SK-N-MC (cell line): ENCODE measurements around the gene KRT73.

ENCODE experiments used
- DNase-seq: peaks from one replicate; pipeline ENCODE4 v3.0.0-alpha.2; 2011; ENCODE audit warnings: low read depth, low spot score
- H3K27ac ChIP-seq: fragments of 200-600 bp; sonication (generic); 2 replicates; pipeline ENCODE4 v1.5.1; 2016; ENCODE audit warnings: mixed run types
- H3K36me3 ChIP-seq: fragments of 200-600 bp; sonication (generic); 2 replicates; pipeline ENCODE4 v1.6.1; 2017; ENCODE audit warnings: antibody characterized with exemption, low read length, mixed read lengths; ENCODE audit not compliant: insufficient read depth
- H3K4me3 ChIP-seq: fragments of 200-600 bp; sonication (generic); 2 replicates; pipeline ENCODE4 v1.5.1; 2016
- H3K9ac ChIP-seq: fragments of 200-600 bp; sonication (generic); 2 replicates; pipeline ENCODE4 v1.8.0; 2017; ENCODE audit warnings: mixed run types, mixed read lengths; ENCODE audit not compliant: insufficient read length
- H3K9me3 ChIP-seq: fragments of 200-600 bp; sonication (generic); 2 replicates; pipeline ENCODE4 v1.6.1; 2017; ENCODE audit warnings: low read depth, mild to moderate bottlenecking, antibody characterized with exemption, low read length, moderate library complexity, mixed read lengths
- EZH2 ChIP-seq: fragments of 200-600 bp; sonication (generic); IDR thresholded peaks from one replicate; pipeline ENCODE4 v1.6.1; 2017; ENCODE audit warnings: antibody characterized with exemption
- FOXP2 ChIP-seq: optimal IDR thresholded peaks from 2 replicates; pipeline ENCODE3; 2011; ENCODE audit warnings: mild to moderate bottlenecking, moderate library complexity; ENCODE audit not compliant: insufficient read depth; ENCODE audit errors: extremely low read length, control extremely low read depth
- POLR2AphosphoS5 ChIP-seq: IDR thresholded peaks from 2 replicates; pipeline ENCODE4 v1.6.1; 2012; ENCODE audit warnings: mild to moderate bottlenecking, low read depth, low read length, borderline replicate concordance

Gene KRT73

GRCh38 chr12:52587563-52587962 lies 30.8 kb downstream of the KRT73 start:
- H3K9ac ChIP-seq: no peak overlapping the region

DNA sequence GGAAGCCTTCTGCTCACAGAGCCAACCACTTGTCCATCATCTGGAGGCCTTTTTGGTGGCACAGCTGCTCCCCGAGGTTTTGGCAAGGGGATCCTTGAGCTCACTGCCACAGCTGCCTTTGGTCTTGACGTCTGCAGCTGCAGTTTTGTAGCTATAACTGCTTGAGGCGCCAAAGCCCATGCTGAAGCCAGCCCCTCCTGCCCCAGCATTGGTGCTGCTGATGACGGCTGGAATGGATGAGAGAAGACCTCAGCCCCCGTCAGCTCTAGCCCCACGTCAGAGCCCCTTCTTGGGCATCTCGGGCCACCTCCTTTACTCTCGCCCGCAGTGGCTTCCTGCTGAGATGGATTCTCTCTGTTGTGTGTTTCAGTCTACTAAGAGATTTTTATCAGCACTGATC lies 32.4 kb downstream of the KRT73 start:
- no peaks in the 10 kb centered on the region for H3K36me3 ChIP-seq
- H3K27ac ChIP-seq: no peak overlapping the region
- no peak for DNase-seq
- H3K9me3 ChIP-seq: no peaks in the 10 kb centered on the region
- H3K4me3 ChIP-seq: no peak overlapping the region
- no peak for TF ChIP-seq POLR2AphosphoS5
- no peak overlapping the region for H3K9ac ChIP-seq

More at GRCh38 chr12:52587563-52587962, 30.8 kb downstream of the KRT73 start:
- no peak overlapping the region for H3K27ac ChIP-seq
- no peaks in the 10 kb centered on the region for H3K36me3 ChIP-seq
- no peaks in the 10 kb centered on the region for H3K9me3 ChIP-seq
- TF ChIP-seq FOXP2: no peak
- TF ChIP-seq EZH2: no peak
- TF ChIP-seq POLR2AphosphoS5: no peak
- no peak overlapping the region for H3K4me3 ChIP-seq
- no peak for DNase-seq

DNA sequence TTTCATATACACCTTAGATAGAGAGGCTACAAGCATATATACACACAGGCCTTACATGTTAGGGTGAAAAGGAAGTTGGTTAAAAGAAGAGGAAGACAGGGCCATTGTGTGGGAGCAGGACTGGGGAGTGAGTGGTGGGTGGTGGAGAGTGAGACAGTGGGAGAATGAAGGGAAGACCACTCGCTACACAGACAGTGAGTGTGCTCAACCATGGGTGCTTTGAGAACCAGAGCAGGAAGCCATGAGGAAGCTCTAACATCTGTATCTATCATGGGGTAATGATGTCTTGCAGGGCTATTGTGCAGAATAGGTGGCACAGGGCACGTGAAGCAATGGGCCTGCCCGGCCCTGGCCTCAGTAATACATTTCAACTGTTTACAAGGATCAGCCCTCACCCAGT lies 33.3 kb downstream of the KRT73 start:
- H3K36me3 ChIP-seq: no peaks in the 10 kb centered on the region
- no peak for DNase-seq
- no peak overlapping the region for H3K4me3 ChIP-seq
- H3K9me3 ChIP-seq: no peaks in the 10 kb centered on the region
- no peak overlapping the region for H3K27ac ChIP-seq
- no peak for TF ChIP-seq EZH2
- TF ChIP-seq FOXP2: no peak
- TF ChIP-seq POLR2AphosphoS5: no peak
- H3K9ac ChIP-seq: no peak overlapping the region

DNA sequence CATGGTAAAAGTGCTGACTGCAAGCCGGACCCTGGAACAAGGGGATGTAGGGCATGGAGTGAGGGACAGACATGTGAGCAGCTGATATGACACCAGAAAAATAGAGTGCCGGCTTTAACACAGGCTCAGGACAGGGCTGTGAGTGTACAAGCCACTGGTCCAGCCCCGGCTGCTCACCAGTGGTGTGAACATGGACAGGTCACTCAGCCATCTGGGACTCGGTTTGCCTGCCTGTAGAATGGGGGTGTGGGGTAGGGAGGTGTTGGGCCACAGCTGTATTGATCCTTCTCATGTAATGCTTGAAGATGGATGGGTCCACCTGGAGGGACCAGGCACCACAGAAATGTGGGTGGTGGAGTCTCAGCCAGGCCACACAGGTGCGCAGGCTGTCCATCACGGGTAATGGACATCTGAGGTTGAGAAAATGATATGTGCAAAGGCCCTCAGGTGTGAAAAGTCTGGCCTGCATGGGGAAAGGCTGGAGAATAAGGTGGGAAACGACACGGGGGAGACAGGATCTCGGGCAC lies 34.1 kb downstream of the KRT73 start:
- Histone ChIP-seq H3K4me3 (no peak overlapping the region), H3K9me3 (no peaks in the 10 kb centered on the region), H3K27ac (no peak overlapping the region), H3K9ac (no peak overlapping the region), H3K36me3 (no peaks in the 10 kb centered on the region)
- TF ChIP-seq FOXP2 (no peak), EZH2 (no peak)
- DNase-seq: no peak

- H3K36me3 ChIP-seq: no peaks in the 10 kb centered on the region
- H3K4me3 ChIP-seq: no peak overlapping the region
- TF ChIP-seq FOXP2 (no peak), POLR2AphosphoS5 (no peak), EZH2 (no peak)
- DNase-seq: no peak
- H3K9ac ChIP-seq: no peak overlapping the region
- no peak overlapping the region for H3K27ac ChIP-seq
- no peaks in the 10 kb centered on the region for H3K9me3 ChIP-seq
Measured at GRCh38 chr12:52582971-52583456, 35.3 kb downstream of the KRT73 start.

DNA sequence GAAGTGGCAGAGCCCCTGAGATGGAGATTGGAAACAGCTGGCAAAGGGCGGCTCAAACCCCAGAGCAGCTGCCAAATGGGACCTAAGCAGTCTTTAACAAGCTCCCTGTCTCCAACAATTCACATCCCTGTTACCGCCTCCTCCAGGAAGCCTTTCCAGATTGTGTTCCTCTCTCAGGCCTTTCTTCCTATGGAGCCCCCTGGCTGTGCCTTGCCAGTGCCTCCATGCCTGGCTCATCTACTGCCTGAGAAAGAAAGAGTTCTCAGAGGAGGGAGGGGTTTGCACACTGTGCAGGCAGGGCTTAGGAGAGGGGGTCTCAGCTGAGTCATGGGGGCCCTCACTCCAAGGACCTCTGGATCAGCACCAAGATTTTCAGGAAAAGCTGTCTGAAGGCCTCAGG lies 35.9 kb downstream of the KRT73 start:
- Histone ChIP-seq H3K9me3 (no peaks in the 10 kb centered on the region), H3K9ac (no peak overlapping the region), H3K4me3 (no peak overlapping the region), H3K36me3 (no peaks in the 10 kb centered on the region), H3K27ac (no peak overlapping the region)
- no peak for DNase-seq
- TF ChIP-seq FOXP2 (no peak), POLR2AphosphoS5 (no peak), EZH2 (no peak)

DNA sequence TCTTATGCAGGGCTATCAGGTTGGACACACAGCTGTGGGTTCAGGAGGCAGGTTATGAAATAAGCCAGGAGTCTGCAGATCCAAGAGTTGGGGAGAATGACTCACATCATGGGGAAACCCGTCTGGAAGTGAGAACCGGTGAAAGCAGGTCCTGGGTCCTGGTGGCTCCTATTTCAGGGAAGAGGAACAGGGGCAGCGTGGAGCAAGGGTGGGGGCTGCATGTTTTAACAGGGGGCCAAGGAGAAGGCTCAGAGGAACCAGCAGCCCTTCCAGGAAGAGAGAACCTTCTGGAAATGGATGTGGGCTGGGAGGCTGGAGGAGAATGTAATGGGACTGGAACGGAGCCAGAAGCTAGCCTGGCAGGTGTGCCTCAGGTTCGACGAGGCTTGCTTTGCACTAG lies 36.9 kb downstream of the KRT73 start:
- no peak for DNase-seq
- no peak overlapping the region for H3K9ac ChIP-seq
- no peaks in the 10 kb centered on the region for H3K36me3 ChIP-seq
- no peak overlapping the region for H3K4me3 ChIP-seq
- H3K9me3 ChIP-seq: no peaks in the 10 kb centered on the region
- TF ChIP-seq POLR2AphosphoS5 (no peak), EZH2 (no peak), FOXP2 (no peak)
- H3K27ac ChIP-seq: no peak overlapping the region

DNA sequence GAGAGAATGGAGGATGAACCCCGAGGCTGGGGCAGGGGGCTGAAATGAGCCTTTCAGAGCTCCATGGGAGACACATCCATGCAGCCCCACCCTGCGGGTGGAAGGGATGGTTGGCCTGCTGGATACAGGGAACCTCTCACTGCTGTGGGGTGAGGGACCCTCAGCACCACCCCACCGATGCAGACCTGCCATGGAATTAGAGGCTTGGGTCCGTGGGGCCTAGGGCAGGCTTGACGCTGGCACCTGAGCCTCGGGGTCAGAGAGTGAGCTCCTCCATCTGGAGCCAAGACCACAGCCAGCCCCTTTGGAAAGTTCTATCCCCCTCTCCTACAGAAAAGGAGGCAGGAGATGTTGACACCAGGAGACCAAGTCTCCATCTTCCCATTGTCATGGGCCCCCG lies 37.3 kb downstream of the KRT73 start:
- H3K9me3 ChIP-seq: no peaks in the 10 kb centered on the region
- H3K4me3 ChIP-seq: no peak overlapping the region
- DNase-seq: no peak
- no peak overlapping the region for H3K9ac ChIP-seq
- H3K36me3 ChIP-seq: no peaks in the 10 kb centered on the region
- TF ChIP-seq POLR2AphosphoS5 (no peak), FOXP2 (no peak), EZH2 (no peak)
- H3K27ac ChIP-seq: no peak overlapping the region

- TF ChIP-seq POLR2AphosphoS5 (no peak), FOXP2 (no peak), EZH2 (no peak)
- Histone ChIP-seq H3K9ac (no peak overlapping the region), H3K9me3 (no peaks in the 10 kb centered on the region), H3K27ac (no peak overlapping the region), H3K4me3 (no peak overlapping the region), H3K36me3 (no peaks in the 10 kb centered on the region)
- DNase-seq: no peak
Measured at GRCh38 chr12:52580496-52580895, 37.9 kb downstream of the KRT73 start.
